ENCODE results near the gene DNAJC4.

DNAJC4 gene

DNA sequence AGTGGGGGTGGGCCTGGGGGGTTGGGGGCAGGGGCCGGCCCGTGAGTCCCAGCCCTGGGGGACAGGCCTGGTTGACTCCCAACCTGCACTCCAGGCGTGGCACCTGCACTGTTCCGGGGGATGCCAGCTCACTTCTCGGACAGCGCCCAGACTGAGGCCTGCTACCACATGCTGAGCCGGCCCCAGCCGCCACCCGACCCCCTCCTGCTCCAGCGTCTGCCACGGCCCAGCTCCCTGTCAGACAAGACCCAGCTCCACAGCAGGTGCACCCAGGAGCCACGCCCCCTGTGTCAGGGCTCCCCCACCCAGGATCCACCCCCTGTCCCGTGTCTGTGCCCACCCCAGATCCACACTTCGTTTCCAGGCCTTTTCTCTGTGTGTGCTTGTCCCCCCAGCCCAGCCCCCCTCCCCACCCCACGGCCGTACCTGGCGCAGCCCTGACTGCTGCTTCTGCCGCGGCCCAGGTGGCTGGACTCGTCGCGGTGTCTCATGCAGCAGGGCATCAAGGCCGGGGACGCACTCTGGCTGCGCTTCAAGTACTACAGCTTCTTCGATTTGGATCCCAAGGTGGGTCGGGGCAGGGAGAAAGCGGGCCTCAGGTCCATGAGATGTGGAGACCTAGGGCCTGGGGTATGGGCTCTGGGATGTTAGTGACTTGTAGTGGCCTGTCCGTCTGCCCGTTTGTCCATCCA lies 19.0 kb upstream of the DNAJC4 start:
- H4K20me1 ChIP-seq = peaks cover 30 to 87% (median 46%) of the 10 kb centered on the region in 11 experiments; a peak in 20 of 22 replicates
- H3K27me3 ChIP-seq = no peaks in the 10 kb centered on the region
- peak overlapping the region in 8 of 11 experiments; percentile 3 to 53 (median 21); a peak in 7 of 22 replicates for H3K9ac ChIP-seq
- TF ChIP-seq Cebpa-rat (IDR thresholded peaks at IDR 0.05) = no peak
- peak overlapping the region in 7 of 11 experiments; percentile 6 to 82 (median 30); a peak in 4 of 22 replicates for H3K27ac ChIP-seq
- no peaks in the 10 kb centered on the region for H3K9me3 ChIP-seq (replicated peaks in 1 of 11)
- H3K36me3 ChIP-seq = peaks cover 58 to 92% (median 81%) of the 10 kb centered on the region in 11 experiments
- H3K4me3 ChIP-seq = peak overlapping the region in 1 of 10 experiments; percentile 22; a peak in 1 of 20 replicates
- peaks cover 76 to 88% (median 81%) of the 10 kb centered on the region in 10 experiments for H3K4me1 ChIP-seq
- H3K4me2 ChIP-seq = peak overlapping the region; percentile 16 to 97 (median 80); a peak in 18 of 22 replicates

DNA sequence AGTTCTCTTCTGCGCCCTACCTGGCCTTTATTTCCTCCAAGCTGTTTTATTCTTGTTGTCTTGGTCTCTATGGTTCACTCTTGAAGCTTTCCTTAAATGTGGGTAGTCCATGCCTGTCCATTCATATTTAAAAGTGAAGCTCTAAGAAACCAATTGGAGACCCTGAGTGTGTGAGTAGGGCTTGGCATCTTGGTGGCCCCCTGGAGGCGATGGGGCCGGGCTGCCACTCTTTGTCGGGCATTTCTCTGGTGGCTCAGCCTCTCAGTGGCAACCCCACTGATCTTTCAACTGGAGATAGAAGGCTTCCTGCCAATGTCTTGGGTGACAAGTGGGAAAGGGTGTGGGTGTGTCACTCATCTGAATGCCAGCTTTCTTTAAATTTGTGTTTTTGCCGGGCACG lies 13.5 kb upstream of the DNAJC4 start:
- H3K36me3 ChIP-seq = peaks cover 79 to 98% (median 91%) of the 10 kb centered on the region in 11 experiments
- H4K20me1 ChIP-seq = peaks cover 4 to 97% (median 51%) of the 10 kb centered on the region in 11 experiments; a peak in 20 of 22 replicates
- peak overlapping the region in 1 of 11 experiments; percentile 37; a peak in 3 of 22 replicates for H3K27ac ChIP-seq
- no peak for TF ChIP-seq Cebpa-rat (IDR thresholded peaks at IDR 0.05)
- H3K9ac ChIP-seq = peak overlapping the region in 2 of 11 experiments; percentile 30 to 37; a peak in 3 of 22 replicates
- H3K4me1 ChIP-seq = peaks cover 61 to 99% (median 70%) of the 10 kb centered on the region in 10 experiments
- H3K4me3 ChIP-seq = no peak overlapping the region
- H3K27me3 ChIP-seq = no peaks in the 10 kb centered on the region
- no peaks in the 10 kb centered on the region for H3K9me3 ChIP-seq (replicated peaks in 1 of 11)
- H3K4me2 ChIP-seq = peak overlapping the region; percentile 7 to 57 (median 36); a peak in 16 of 22 replicates

DNA sequence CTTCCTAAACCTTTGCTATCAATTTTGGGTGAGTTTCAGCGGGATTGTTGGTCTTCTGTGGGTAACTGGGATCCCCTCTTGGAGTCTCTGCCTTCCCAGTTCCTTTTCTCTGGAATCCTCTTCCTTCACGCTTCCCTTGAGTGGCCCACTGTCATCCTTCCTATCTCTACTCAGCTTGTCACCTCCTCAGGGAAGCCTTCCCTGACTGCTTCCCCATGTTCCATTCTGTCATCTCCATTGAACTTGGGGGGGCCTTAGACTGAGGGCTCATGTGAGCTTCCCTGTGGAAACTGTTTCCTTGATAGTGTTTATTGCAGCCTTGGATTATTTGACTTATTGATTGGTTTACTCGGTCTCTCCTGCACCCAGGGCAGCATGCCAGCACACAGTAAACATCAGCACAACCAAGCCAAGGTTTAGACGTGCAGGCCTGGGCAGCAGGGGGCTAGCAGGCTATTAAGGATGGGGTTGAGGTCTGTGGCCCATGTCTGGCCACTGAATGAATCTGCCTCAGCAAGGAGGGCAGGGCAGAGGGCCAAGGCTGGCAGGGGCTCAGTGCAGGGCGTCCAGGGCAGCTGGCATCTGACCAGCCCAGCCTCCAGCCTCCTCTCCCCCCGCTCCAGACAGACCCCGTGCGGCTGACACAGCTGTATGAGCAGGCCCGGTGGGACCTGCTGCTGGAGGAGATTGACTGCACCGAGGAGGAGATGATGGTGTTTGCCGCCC lies 11.6 kb upstream of the DNAJC4 start:
- Histone ChIP-seq H3K36me3 (peaks cover 81 to 98% (median 92%) of the 10 kb centered on the region in 11 experiments), H3K27me3 (no peaks in the 10 kb centered on the region), H3K4me3 (no peak overlapping the region), H3K4me2 (peak overlapping the region in 2 of 11 experiments; percentile 14 to 25; a peak in 3 of 22 replicates), H3K9me3 (replicated peaks in 1 of 11) (no peaks in the 10 kb centered on the region), H4K20me1 (peaks cover 4 to 97% (median 56%) of the 10 kb centered on the region in 11 experiments; a peak in 21 of 22 replicates), H3K4me1 (peaks cover 52 to 99% (median 65%) of the 10 kb centered on the region in 10 experiments), H3K9ac (peak overlapping the region; percentile 0 to 65 (median 38); a peak in 14 of 22 replicates), H3K27ac (peak overlapping the region in 8 of 11 experiments; percentile 8 to 48 (median 29); a peak in 14 of 22 replicates)
- no peak for TF ChIP-seq Cebpa-rat (IDR thresholded peaks at IDR 0.05)

DNA sequence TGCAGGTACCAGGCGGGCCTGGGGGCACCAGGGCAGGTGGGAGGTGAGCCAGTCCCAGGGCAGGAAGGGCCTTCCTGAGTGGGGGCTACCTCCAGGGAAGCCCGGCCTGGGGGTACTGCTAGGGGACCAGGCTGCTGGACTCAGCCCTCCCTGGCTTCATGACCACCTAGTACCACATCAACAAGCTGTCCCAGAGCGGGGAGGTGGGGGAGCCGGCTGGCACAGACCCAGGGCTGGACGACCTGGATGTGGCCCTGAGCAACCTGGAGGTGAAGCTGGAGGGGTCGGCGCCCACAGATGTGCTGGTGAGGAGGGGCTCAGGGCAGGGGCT lies 11.0 kb upstream of the DNAJC4 start:
- H3K9me3 ChIP-seq (replicated peaks in 1 of 11) = no peaks in the 10 kb centered on the region
- peaks cover 80 to 98% (median 92%) of the 10 kb centered on the region in 11 experiments for H3K36me3 ChIP-seq
- H3K4me3 ChIP-seq = no peak overlapping the region
- peaks cover 52 to 99% (median 65%) of the 10 kb centered on the region in 10 experiments for H3K4me1 ChIP-seq
- TF ChIP-seq Cebpa-rat (IDR thresholded peaks at IDR 0.05) = no peak
- H3K27me3 ChIP-seq = no peaks in the 10 kb centered on the region
- H4K20me1 ChIP-seq = peaks cover 4 to 97% (median 61%) of the 10 kb centered on the region in 11 experiments; a peak in 21 of 22 replicates
- H3K27ac ChIP-seq = peak overlapping the region in 8 of 11 experiments; percentile 8 to 48 (median 28); a peak in 13 of 22 replicates
- H3K4me2 ChIP-seq = peak overlapping the region in 2 of 11 experiments; percentile 14 to 25; a peak in 3 of 22 replicates
- H3K9ac ChIP-seq = peak overlapping the region in 9 of 11 experiments; percentile 11 to 65 (median 41); a peak in 14 of 22 replicates

DNA sequence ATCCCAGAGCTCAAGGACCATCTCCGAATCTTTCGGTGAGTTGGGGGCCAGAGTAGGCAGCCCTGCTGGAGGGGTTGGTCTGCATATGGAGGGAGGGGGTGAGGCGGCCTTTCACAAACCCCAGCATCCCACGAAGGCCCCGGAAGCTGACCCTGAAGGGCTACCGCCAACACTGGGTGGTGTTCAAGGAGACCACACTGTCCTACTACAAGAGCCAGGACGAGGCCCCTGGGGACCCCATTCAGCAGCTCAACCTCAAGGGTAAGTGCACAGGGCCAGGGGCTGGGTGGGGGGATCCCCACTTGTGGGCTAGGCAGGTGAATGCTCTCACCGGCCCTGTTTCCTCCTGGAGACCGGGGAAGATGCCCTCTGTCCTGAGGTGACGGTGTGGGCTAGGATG lies 10.6 kb upstream of the DNAJC4 start:
- Histone ChIP-seq H3K27me3 (no peaks in the 10 kb centered on the region), H3K27ac (peak overlapping the region in 4 of 11 experiments; percentile 10 to 48 (median 34); a peak in 6 of 22 replicates), H3K4me1 (peaks cover 52 to 99% (median 65%) of the 10 kb centered on the region in 10 experiments), H3K4me3 (no peak overlapping the region), H3K4me2 (peak overlapping the region in 1 of 11 experiments; percentile 14; a peak in 1 of 22 replicates), H4K20me1 (peaks cover 5 to 97% (median 66%) of the 10 kb centered on the region in 11 experiments; a peak in 21 of 22 replicates), H3K36me3 (peaks cover 81 to 98% (median 91%) of the 10 kb centered on the region in 11 experiments), H3K9me3 (replicated peaks in 1 of 11) (no peaks in the 10 kb centered on the region), H3K9ac (peak overlapping the region in 8 of 11 experiments; percentile 12 to 65 (median 38); a peak in 11 of 22 replicates)
- no peak for TF ChIP-seq Cebpa-rat (IDR thresholded peaks at IDR 0.05)

DNA sequence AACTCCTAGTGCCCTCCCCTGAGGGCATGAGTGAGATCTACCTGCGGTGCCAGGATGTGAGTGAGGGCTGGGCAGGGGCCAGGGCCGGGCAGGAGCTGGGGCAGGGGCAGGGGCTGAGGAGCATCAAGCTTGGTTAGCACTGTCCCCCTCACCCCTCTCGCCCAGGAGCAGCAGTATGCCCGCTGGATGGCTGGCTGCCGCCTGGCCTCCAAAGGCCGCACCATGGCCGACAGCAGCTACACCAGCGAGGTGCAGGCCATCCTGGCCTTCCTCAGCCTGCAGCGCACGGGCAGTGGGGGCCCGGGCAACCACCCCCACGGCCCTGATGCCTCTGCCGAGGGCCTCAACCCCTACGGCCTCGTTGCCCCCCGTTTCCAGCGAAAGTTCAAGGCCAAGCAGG lies 10.1 kb upstream of the DNAJC4 start:
- Histone ChIP-seq H3K9ac (peak overlapping the region in 5 of 11 experiments; percentile 3 to 47 (median 39); a peak in 6 of 22 replicates), H3K4me2 (peak overlapping the region in 3 of 11 experiments; percentile 14 to 19 (median 15); a peak in 2 of 22 replicates), H3K36me3 (peaks cover 83 to 94% (median 89%) of the 10 kb centered on the region in 11 experiments), H3K4me3 (no peak overlapping the region), H3K4me1 (peaks cover 52 to 99% (median 65%) of the 10 kb centered on the region in 10 experiments), H3K27ac (peak overlapping the region in 2 of 11 experiments; percentile 10 to 18; a peak in 1 of 22 replicates), H3K27me3 (no peaks in the 10 kb centered on the region), H3K9me3 (replicated peaks in 1 of 11) (no peaks in the 10 kb centered on the region), H4K20me1 (peaks cover 10 to 97% (median 71%) of the 10 kb centered on the region in 11 experiments; a peak in 21 of 22 replicates)
- no peak for TF ChIP-seq Cebpa-rat (IDR thresholded peaks at IDR 0.05)

DNA sequence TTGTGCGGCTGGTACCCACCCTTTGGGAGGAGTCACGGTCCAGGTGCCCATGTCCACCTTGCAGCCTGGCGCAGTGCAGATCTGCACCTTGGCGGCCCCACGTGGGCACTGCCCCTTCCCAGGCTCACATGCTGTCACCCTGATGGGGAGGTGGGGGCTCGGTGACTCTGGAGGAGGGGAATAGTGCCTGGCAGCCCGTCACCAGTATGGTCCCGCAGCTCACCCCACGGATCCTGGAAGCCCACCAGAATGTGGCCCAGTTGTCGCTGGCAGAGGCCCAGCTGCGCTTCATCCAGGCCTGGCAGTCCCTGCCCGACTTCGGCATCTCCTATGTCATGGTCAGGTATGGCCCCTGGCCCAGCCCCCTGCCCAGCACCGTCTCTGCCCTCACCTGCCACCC lies 9.6 kb upstream of the DNAJC4 start:
- Histone ChIP-seq H4K20me1 (peaks cover 12 to 97% (median 71%) of the 10 kb centered on the region in 11 experiments; a peak in 21 of 22 replicates), H3K27ac (peak overlapping the region in 3 of 11 experiments; percentile 18 to 32 (median 29); a peak in 1 of 22 replicates), H3K36me3 (peaks cover 81 to 92% (median 85%) of the 10 kb centered on the region in 11 experiments)

DNA sequence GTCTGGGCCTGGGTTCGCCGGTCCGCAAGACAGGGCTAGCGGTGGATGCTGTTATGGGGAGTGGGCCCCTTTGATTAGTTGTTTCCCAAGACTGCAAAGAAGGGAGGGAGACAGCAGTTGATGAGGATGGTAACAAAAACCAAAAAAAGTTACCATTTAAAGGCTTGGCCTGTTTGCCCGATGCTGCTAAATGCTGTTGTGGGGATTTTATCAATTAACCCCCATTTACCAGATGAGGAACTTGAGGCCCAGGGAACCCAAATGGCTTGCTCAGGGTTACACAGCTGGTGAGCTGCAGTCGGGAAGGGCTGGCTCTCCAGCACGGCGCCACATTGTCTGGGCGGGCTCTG lies 7.7 kb upstream of the DNAJC4 start:
- H3K4me2 ChIP-seq = peak overlapping the region in 6 of 11 experiments; percentile 6 to 100 (median 24); a peak in 8 of 22 replicates
- H3K9me3 ChIP-seq (replicated peaks in 1 of 11) = no peaks in the 10 kb centered on the region
- H3K4me3 ChIP-seq = no peak overlapping the region
- H3K9ac ChIP-seq = peak overlapping the region in 5 of 11 experiments; percentile 11 to 90 (median 30); a peak in 3 of 22 replicates
- H3K36me3 ChIP-seq = peaks cover 68 to 77% (median 72%) of the 10 kb centered on the region in 11 experiments
- TF ChIP-seq Cebpa-rat (IDR thresholded peaks at IDR 0.05) = no peak
- H4K20me1 ChIP-seq = peaks cover 12 to 81% (median 68%) of the 10 kb centered on the region in 11 experiments; a peak in 21 of 22 replicates
- H3K4me1 ChIP-seq = peaks cover 46 to 91% (median 62%) of the 10 kb centered on the region in 10 experiments
- H3K27ac ChIP-seq = peak overlapping the region in 2 of 11 experiments; percentile 11 to 15; a peak in 1 of 22 replicates
- no peaks in the 10 kb centered on the region for H3K27me3 ChIP-seq

More for the DNA sequence above, 9.6 kb upstream of the DNAJC4 start:
- no peak for TF ChIP-seq Cebpa-rat (IDR thresholded peaks at IDR 0.05)
- no peaks in the 10 kb centered on the region for H3K27me3 ChIP-seq
- H3K4me2 ChIP-seq = peak overlapping the region in 3 of 11 experiments; percentile 14 to 21 (median 15); a peak in 2 of 22 replicates
- no peaks in the 10 kb centered on the region for H3K9me3 ChIP-seq (replicated peaks in 1 of 11)
- H3K9ac ChIP-seq = peak overlapping the region in 5 of 11 experiments; percentile 13 to 47 (median 30); a peak in 5 of 22 replicates
- peaks cover 52 to 99% (median 65%) of the 10 kb centered on the region in 10 experiments for H3K4me1 ChIP-seq
- no peak overlapping the region for H3K4me3 ChIP-seq
